HG02981 (cell line): ENCODE measurements around the gene DDX4.
A peak's percentile ranks its signal among the peaks of the same experiment; 100 is the strongest.
"Not testable (repeated sequence)": the region's sequence is repeated elsewhere in the genome, so short reads cannot be mapped to it uniquely, and the experiment has no call there.

Experiments
- ATAC-seq: cut with Tn5 transposase; IDR thresholded peaks from one replicate; pipeline ENCODE4 v1.9.1; 2021; ENCODE audit warnings: mild to moderate bottlenecking, moderate library complexity; ENCODE audit not compliant: unreplicated experiment

Gene DDX4

DNA sequence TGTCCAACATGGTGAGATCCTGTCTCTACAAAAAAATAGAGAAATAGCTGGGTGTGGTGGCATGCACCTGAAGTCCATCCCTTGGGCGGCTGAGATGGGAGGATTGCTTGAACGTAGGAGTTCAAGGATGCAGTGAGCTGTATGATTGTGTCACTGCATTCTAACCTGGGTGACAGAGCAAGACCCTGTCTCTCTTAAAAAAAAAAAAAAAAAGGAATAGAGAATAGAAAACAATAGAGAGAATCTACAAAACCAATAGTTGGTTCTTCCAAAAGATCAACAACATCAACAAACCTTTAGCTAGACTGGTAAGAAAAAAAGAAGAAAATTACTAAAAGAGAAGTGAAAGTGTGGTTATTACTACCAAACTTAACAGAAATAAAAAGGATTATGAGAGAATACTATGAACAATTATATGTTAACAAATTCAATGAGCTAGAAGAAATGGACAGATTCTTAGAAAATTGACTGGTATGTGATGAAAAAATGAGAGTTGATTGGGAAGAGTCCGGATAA, 17.6 kb upstream of the DDX4 start:
- no peak for ATAC-seq

DNA sequence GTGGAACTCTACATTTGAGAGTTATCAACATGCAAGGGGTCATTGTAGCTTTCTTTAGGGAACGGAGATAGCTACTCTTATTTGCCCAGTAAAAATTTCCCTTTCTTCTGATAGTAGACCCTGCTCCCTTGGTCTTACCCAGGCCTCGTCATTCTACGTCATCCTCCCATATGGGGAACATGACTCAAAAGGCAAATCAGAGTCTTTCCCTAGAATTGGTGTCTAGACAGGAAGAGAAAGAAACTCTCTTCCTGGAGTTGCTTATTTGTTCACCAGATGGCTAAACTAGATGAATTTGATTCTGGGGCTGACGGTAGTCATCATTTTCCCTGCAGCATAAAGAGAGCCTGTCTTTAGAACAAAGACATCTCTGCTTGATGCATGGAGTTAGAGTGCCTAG, 13.6 kb upstream of the DDX4 start:
- no peak for ATAC-seq

DNA sequence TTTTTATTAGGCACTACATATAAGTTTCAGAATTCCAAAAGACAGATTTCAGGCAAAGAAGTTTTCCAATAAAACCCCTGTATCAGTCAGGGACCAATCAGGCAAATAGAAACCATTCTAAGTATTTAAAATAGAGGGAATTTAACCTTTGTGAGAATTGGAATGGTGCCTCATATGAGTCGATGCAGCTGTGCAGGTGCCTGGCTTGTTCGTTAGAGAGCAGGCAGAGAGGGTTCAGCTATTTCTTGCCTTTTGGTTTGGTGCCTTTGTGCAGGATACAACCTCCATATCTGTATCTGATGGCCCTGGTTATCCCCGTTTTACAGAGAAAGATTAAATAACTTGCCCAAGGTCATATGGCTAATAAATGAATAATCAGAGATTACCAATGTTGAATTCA, 6.0 kb upstream of the DDX4 start:
- ATAC-seq = no peak

DNA sequence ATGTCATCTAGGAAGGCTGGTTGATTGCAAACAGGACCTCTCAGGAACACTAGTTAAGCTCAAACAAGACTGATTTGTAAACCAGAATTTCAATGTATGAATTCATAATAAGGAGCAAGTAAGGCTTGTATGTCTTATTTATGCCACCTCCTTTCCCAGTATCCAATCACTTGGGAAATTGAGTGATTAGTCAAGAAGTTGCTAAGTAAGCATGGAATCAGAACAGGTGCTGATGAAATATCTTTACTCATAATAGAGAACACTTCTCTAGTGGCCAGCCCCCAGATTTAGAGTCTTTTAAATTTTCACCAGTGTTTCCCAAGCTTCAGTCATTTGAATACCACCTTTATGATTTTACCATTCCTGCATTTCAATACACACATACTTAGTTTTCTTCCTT, 5.3 kb upstream of the DDX4 start:
- no peak for ATAC-seq

DNA sequence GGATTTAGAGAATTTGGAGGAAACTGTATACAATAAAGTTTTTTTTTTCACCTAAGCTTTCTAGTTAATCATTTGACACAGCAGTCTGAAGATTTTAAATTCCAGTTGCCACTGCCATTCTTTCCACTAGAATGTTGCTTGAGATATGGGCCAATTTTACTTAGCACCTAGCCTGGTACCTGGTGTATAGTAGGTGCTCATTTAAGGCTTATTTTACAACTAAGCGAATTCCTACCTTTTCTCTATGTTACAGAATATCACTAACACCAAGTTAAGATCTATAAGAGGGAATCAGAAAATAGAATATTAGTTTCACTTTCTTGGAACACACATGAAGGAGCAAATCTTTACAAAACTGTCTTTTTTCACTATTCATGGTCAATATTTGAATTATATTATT, 3.2 kb upstream of the DDX4 start:
- ATAC-seq = no peak

DNA sequence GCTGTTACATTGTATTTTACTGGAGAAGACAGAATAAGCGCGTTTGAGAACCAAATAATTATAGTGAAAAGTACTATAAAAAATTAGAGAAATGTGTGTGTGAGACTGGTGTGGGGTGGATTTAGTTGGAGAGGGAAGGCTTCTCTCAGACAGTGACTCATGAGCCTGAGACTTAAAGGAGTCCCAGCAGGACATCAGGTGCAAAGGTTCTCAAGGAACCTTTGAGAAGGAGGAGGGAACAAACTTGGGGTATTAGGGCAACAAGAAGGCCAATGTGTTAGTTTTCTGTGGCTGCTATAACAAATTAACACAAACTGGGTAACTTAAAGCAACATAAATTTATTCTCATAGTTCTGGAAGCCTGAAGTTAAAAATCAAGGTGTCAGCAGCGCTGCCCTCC, 4.9 kb downstream of the DDX4 start:
- ATAC-seq = no peak

DNA sequence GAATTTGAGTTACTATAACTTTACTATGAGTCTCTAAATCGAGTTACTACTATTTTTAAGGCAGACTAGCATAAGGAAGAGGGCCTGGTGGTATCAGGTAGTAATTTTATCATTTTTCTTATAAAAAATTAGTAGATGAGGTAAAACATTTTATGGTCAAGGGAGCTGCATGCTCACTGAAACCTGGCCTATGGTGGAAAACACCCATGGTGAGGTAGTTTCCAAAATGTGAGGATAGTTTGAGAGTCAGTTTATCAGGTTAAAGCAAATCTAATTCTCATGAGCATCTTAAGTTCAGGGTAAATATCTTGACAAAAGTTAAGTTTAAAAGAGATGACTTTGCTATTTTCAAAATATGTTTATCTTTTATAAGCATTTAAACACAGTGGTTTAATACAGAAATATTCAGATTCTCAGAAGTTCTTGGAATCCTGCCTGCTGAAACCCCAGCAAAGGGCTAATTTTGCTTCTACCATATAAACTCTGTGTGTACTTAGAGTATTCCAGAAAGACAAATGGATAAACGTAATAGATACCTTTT, 10.0 kb downstream of the DDX4 start:
- no peak for ATAC-seq

DNA sequence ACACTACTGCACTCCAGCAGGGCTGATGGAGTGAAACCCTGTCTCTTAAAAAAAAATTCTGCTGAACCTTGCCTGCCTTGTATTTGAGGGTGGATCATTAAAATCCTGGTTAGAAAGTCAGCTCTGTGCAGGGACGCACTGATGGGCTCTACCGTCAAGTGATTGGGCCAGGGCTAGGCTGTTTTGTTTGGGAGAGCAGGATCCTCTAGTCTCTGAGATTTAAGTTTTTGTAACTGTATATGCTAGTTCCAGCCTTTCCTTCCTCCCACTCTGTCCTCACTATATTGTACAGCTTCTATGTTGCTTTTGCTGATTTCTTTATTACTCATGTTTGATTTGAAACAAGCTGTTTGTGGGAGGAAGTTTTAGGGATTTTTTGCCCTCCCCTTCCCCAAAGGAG, 11.5 kb downstream of the DDX4 start:
- ATAC-seq = no peak

DNA sequence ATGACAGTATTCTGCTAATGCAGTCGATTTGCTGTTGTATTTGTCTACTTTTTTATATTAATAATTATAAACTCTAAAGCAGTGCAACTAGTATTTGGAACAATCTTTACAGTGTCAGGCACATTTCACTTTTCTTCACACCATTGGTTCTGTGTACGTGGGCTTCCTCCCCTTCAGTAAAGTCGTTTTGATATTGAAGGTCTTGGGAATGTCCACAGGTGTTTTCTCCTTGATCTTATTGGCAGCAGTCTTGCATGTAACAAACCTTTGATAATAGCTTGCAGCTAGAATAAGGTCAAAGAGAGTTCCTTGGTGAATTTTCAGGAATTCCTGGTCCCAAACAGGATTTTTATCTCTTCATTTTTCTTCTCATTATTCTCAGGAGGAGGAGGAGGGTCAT, 12.2 kb downstream of the DDX4 start:
- ATAC-seq = no peak

DNA sequence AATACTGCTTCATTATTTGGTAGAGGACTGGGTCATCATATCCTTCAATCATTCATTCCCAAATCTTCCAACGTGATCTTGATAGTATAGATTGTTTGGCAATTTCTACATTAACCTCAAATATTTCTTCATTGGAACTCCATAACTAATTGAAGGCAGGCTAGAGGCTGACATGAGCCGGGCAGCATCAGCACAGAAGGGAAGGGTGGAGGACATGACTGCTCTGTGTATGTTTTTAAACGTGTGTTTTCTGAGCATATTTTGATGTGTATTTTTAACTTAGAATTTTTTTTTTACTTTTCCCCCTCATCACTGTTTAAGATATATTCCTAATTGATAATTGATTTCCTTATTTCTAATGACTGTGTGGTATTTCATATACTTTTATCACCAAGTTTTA, 12.6 kb downstream of the DDX4 start:
- no peak for ATAC-seq

DNA sequence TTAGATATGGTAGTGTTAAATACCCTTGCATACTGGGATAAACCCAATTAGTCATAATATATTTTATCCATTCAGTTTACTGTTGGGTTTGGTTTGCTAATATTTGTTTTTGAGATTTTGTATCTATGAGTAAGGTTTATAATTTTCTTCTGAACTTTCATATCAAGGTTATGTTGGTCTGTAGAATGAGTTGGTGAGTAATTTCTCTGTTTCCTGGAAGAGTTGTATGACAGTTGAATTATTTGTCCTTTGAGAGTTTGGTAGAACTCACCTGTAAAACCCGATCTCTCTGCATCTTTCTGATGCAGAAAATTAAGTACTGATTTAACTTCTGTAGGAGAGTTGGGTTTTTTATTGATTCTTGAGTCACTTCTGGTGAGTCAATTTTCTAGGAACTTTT, 20.4 kb downstream of the DDX4 start:
- no peak for ATAC-seq

DNA sequence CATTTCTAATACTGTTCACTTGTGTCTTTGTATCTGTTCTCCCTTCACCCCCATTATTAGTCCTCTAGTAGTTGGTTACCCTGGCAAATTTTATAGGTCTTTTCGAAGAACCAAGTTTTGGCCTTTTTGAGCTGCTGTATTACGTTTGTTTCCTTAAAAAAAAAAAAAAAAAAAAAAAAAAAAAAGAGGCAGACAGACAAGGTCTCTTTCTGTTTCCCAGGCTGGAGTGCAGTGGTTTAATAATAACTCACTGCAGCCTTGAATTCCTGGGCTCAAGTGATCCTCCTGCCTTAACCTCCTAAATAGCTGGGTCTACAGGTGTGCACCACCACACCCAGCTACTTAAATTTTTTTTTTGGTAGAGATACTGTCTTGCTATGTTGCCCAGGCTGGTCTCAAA, 20.9 kb downstream of the DDX4 start:
- no peak for ATAC-seq

DNA sequence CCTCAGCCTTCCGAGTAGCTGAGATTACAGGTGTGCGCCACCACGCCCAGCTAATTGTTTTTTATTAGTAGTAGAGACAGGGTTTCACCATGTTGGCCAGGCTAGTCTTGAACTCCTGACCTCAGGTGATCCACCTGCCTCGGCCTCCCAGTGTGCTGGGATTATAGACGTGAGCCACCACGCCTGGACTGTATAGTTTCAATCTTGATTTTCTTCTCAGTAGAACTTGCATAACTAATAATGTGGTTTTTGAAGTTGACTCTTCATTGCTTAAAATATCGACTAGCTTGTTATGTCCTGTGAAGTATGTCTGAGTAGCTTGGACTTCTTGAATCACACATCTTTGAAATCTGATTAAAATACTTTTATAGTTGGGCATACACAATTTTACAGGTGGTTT, 23.9 kb downstream of the DDX4 start:
- not testable (repeated sequence) for ATAC-seq

DNA sequence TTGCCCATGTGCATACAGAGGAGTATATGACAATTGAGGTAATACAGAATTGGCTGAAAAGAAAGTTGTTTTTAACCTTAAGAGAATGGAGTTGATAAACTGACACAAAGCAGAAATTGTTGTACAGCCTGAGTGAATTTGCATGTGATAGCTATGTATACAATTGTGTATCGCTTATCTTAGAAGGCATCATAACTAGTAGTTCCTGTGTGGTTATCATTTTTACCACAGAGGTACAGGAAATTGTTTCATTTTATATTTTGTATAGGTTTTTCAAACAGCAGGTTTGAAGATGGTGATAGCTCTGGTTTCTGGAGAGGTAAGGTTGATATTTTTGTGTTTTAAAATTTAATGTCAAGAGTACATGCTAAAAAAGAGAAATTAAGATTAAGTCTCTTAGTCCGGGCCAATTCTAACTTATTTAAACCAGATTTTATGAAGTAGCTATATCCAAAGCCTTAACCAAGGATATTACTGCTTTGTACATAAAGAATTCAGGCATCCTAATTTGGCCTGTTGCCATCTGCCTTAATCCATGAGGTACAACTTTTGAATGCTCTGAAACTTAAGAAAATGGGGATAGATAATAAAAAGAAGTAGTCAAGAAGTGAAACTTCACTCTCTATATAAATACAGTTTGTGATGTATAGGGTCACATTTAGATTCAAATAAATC, 26.0 kb downstream of the DDX4 start:
- ATAC-seq = peak; percentile 65

DNA sequence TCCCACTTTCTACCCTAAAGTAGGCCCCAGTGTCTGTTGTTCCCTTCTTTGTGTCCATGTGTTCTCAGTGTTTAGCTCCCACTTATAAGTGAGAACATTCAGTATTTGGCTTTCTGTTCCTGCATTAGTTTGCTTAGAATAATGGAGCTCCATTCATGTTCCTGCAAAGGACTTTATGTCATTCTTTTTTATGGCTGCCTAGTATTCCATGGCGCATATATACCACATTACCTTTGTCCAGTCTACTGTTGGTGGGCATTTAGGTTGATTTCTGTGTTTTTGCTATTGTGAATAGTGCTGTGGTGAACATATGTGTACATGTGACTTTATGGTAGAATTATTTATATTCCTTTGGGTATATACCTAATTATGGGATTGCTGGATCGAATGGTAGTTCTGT, 30.4 kb downstream of the DDX4 start:
- ATAC-seq = no peak

DNA sequence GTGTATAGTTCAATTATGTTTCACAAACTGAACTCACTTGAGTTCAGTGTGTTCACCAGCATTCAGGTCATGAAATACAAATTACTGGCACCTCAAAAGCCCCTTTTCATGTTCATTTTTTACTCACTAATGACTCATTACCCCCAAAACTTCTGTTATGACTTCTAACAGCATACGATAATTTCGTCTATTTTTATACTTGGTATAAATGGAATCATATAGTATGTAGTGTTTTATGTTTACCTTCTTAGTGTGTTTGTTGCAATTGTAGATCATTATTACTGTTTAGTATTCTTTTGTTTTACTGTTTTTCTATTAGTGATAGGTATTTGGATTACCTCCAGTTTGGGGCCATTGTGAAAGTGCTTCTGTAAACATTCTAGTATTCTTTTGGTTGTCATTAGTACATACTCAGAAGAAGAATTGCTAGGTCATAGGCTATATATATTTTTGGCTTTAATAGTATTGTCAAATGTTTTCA, 33.4 kb downstream of the DDX4 start:
- peak; percentile 53 for ATAC-seq

DNA sequence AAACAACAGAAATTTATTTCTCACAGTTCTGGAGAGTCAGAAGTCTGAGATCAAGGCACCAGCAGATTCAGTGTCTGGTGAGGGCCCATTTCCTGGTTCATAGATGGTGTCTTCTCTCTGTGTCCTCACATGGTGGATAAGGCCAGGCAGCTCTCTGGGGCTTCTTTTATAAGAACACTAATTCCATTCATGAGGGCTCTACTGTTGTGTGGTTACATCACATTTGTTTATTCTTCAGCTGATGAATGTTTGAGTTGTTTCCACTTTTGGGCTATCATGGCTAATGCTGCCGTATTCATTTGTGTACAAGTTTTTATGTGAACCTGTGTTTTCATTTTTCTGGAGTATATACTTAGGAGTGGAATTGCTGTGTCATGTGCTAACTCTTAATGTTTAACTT, 35.2 kb downstream of the DDX4 start:
- ATAC-seq = no peak

DNA sequence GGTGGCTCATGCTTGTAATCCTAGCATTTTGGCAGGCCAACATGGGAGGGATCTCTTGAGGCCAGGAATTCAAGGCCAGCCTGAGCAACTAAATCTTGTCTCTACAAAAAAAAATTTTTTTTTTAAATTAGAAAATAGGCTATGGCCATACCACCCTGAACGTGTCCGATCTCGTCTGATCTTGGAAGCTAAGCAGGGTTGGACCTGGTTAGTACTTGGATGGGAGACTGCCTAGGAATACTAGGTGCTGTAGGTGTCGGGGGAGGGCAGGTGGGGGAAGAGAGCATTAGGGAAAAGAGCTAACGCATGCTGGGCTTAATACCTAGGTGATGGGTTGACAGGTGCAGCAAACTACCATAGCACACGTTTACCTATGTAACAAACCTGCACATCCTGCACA, 39.5 kb downstream of the DDX4 start:
- ATAC-seq = no peak

DNA sequence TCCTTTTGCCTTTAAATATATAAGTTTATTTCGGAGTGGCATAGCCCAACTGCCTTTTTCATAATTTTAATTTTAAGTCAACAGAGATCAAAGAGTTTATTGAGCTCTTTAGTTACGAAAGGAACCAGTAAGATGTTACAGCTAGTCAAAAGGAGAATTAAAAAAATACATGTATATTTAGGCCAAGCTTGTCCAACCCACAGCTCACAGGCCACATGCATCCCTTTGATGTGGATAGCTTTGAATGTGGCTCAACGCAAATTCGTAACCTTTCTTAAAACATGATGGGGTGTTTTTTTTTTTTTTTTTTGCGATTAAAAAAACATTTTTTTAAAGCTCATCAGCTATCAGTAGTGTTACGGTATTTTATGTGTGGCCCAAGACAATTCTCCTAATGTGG, 63.1 kb downstream of the DDX4 start:
- no peak for ATAC-seq

DNA sequence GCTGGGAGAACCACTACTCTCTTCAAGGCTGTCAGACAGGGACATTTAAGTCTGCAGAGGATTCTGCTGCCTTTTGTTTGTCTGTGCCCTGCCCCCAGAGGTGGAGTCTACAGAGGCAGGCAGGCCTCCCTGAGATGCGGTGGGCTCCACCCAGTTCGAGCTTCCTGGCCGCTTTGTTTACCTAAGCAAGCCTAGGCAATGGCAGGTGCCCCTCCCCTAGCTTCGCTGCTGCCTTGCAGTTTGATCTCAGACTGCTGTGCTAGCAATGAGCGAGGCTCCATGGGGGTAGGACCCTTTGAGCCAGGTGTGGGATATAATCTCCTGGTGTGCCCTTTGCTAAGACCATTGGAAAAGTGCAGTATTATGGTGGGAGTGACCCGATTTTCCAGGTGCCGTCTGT, 71.0 kb downstream of the DDX4 start:
- ATAC-seq = not testable (repeated sequence)

DNA sequence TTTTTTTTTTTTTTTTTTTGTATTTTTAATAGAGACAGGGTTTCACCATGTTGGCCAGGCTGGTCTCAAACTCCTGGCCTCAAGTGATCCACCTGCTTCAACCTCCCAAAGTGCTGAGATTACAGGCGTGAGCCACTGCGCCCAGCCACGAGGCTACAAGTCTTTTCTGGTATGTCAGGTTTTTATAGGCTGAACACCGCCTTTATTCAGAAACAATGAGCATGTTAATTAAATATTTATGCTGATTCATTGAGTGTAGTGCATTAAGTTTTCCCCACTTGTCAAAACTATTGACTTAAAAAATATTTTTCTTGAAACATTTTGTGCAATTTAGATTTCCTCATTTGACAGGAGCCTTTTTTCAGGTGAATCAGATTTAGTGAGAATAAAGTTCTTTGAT, 78.1 kb downstream of the DDX4 start:
- ATAC-seq = not testable (repeated sequence)

DNA sequence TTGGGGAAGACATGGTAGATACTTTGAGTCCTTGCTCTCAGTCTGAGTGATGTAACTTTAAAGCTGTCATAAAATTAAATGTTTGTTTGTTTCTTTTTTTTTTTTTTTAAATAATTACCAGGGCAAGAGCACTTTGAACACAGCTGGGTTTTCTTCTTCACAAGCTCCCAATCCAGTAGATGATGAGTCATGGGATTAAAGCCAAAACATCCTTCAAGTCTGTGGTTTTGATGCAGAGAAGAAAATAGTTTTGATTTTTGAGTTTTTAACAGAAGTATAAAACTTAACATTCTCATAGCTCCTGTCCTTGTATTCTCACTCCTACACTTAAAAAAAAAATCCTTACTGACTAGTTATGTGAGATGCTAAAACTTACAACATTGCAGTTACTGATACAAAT, 78.5 kb downstream of the DDX4 start:
- ATAC-seq = no peak

DNA sequence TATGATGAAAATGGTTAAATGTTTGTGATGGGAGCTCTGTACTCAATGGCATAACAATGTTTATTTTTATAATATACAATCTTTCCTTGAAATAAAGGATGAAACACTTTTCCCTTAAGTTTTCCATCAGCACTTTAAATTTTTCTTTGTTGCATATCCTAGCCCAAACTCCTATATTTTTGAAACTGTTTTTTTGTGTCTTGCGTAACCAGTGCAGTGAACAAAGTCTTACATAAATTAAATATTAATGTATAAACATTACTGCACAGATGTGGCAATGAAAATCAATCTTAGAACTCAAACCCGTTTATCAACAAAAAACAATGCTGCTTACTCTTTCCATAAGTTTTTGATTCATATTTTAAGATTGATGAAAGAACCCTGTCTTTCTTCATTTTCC, 79.2 kb downstream of the DDX4 start:
- no peak for ATAC-seq
